WTC11 (cell line): ENCODE measurements around the gene AP4M1.
A peak's percentile ranks its signal among the peaks of the same experiment; 100 is the strongest.

Experiments used
- CREM ChIP-seq: sonication (generic); formaldehyde crosslinking; IDR thresholded peaks from 2 replicates; pipeline ENCODE4 v1.8.1; 2022; ENCODE audit warnings: mild to moderate bottlenecking, missing genetic modification reagents, moderate library complexity
- ELF4 ChIP-seq: sonication (generic); formaldehyde crosslinking; IDR thresholded peaks from 2 replicates; pipeline ENCODE4 v1.8.1; 2022; ENCODE audit warnings: low read depth, mild to moderate bottlenecking, moderate library complexity, missing genetic modification reagents
- NR3C1 ChIP-seq: sonication (generic); formaldehyde crosslinking; conservative IDR thresholded peaks from 2 replicates; pipeline ENCODE4 v1.8.1; 2023; ENCODE audit warnings: low read depth, mild to moderate bottlenecking, missing genetic modification reagents
- PRRX2 ChIP-seq: fragments of 250-450 bp; sonication (Bioruptor Pico); IDR thresholded peaks from 2 replicates; pipeline ENCODE4 v1.8.0; 2021; ENCODE audit warnings: mild to moderate bottlenecking
- TF ChIP-seq, protein P1 (sequence below): sonication (generic); formaldehyde crosslinking; IDR thresholded peaks from 2 replicates; pipeline ENCODE4 v1.8.1; 2023; ENCODE audit warnings: mild to moderate bottlenecking, missing genetic modification reagents
- TF ChIP-seq, protein P2 (sequence below): fragments of 200-600 bp; IDR thresholded peaks from 2 replicates; pipeline ENCODE4 v1.8.0; 2022; ENCODE audit warnings: antibody characterized with exemption
- TF ChIP-seq, protein P3 (sequence below): sonication (generic); formaldehyde crosslinking; IDR thresholded peaks from 2 replicates; pipeline ENCODE4 v1.8.1; 2022; ENCODE audit warnings: low read depth, missing genetic modification reagents, borderline replicate concordance

DNA sequence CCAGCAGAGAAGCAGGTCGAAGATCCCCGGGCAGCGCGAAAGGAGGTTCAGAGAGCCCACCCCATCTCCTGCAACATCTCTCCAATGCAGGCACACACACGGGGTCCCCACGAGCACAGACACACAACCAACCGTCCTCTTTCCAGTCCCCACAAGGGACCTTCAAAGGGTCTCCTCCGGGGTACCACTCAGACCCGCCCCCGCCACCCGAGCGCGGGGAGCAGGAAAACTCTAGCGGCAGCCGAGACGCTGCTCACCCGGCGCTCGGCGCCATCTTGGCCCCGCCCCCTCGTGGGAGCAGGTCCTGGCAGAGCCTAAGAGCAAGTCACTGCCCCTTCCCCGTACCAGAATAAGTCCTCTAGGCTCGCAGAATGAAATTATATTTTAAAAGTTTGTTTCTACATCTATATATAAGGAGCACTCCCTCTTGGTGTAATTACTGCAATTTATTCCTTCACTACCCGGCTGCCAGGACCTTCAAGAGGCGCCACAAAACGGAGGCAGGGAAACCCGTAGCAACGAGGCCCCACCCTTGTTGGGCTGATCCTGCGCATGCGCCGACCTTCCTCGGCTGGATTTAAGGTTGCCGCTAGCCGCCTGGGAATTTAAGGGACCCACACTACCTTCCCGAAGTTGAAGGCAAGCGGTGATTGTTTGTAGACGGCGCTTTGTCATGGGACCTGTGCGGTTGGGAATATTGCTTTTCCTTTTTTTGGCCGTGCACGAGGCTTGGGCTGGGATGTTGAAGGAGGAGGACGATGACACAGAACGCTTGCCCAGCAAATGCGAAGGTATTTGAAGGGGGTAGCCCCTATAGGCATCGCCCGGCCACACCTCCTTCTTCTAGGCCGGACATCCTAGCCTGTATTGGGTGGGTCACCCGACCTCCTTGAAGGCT lies 17.9 kb downstream of the AP4M1 start, which contains the start of the genes CNPY4 and TAF6:
- TF ChIP-seq NR3C1 (CRISPR knock-in tag) (no peak), ELF4 (CRISPR knock-in tag) (no peak), PRRX2 (CRISPR knock-in tag) (peak; percentile 9; the same call in 1 of the 2 replicates), CREM (peak; percentile 46; the same call in 1 of the 2 replicates)
- TF ChIP-seq, protein P1, sequence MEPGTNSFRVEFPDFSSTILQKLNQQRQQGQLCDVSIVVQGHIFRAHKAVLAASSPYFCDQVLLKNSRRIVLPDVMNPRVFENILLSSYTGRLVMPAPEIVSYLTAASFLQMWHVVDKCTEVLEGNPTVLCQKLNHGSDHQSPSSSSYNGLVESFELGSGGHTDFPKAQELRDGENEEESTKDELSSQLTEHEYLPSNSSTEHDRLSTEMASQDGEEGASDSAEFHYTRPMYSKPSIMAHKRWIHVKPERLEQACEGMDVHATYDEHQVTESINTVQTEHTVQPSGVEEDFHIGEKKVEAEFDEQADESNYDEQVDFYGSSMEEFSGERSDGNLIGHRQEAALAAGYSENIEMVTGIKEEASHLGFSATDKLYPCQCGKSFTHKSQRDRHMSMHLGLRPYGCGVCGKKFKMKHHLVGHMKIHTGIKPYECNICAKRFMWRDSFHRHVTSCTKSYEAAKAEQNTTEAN, result no peak
- TF ChIP-seq, protein P2, sequence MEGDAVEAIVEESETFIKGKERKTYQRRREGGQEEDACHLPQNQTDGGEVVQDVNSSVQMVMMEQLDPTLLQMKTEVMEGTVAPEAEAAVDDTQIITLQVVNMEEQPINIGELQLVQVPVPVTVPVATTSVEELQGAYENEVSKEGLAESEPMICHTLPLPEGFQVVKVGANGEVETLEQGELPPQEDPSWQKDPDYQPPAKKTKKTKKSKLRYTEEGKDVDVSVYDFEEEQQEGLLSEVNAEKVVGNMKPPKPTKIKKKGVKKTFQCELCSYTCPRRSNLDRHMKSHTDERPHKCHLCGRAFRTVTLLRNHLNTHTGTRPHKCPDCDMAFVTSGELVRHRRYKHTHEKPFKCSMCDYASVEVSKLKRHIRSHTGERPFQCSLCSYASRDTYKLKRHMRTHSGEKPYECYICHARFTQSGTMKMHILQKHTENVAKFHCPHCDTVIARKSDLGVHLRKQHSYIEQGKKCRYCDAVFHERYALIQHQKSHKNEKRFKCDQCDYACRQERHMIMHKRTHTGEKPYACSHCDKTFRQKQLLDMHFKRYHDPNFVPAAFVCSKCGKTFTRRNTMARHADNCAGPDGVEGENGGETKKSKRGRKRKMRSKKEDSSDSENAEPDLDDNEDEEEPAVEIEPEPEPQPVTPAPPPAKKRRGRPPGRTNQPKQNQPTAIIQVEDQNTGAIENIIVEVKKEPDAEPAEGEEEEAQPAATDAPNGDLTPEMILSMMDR, result no peak
- TF ChIP-seq, protein P3, sequence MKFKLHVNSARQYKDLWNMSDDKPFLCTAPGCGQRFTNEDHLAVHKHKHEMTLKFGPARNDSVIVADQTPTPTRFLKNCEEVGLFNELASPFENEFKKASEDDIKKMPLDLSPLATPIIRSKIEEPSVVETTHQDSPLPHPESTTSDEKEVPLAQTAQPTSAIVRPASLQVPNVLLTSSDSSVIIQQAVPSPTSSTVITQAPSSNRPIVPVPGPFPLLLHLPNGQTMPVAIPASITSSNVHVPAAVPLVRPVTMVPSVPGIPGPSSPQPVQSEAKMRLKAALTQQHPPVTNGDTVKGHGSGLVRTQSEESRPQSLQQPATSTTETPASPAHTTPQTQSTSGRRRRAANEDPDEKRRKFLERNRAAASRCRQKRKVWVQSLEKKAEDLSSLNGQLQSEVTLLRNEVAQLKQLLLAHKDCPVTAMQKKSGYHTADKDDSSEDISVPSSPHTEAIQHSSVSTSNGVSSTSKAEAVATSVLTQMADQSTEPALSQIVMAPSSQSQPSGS, result no peak
